Skeletal muscle cell (primary cell): ENCODE results near the gene MRPL46.

Source experiments
- DNase-seq: peaks from one replicate; pipeline ENCODE4 v3.0.0-alpha.2; 2010; ENCODE audit warnings: low read depth
- H3K4me3 ChIP-seq: 2 replicates; pipeline ENCODE4 v1.5.1; 2011; ENCODE audit warnings: low read depth, mild to moderate bottlenecking, control low read depth, low read length, moderate library complexity

MRPL46 gene

GRCh38 chr15:88467073-88467934 is at the start of gene MRPL46, which contains the start of gene MRPS11:
TSS of gene MRPL46 (minus strand) at chr15:88467388. CDS start at chr15:88467377, 11 bp downstream.
TSS of gene MRPS11 (plus strand) at chr15:88467708. CDS start at chr15:88467718, 10 bp downstream.
- peak; percentile 49 for DNase-seq
- peak within 1 kb of the TSS; percentile 91 for H3K4me3 ChIP-seq

GRCh38 chr15:88513195-88513594 is 46.0 kb upstream of the MRPL46 start:
- no peak overlapping the region for H3K4me3 ChIP-seq
- no peak for DNase-seq

GRCh38 chr15:88512601-88513000 is 45.4 kb upstream of the MRPL46 start:
- DNase-seq = no peak
- no peak overlapping the region for H3K4me3 ChIP-seq

- H3K4me3 ChIP-seq = no peak overlapping the region
- DNase-seq = no peak
Observed at GRCh38 chr15:88512078-88512477, 44.9 kb upstream of the MRPL46 start.

- DNase-seq = no peak
- H3K4me3 ChIP-seq = no peak overlapping the region
Observed at GRCh38 chr15:88511161-88511560, 44.0 kb upstream of the MRPL46 start.

GRCh38 chr15:88509964-88510363 is 42.8 kb upstream of the MRPL46 start:
- no peak for DNase-seq
- H3K4me3 ChIP-seq = no peak overlapping the region

- no peak for DNase-seq
- no peak overlapping the region for H3K4me3 ChIP-seq
Observed at GRCh38 chr15:88509321-88509720, 42.1 kb upstream of the MRPL46 start.

GRCh38 chr15:88506628-88507027 is 39.4 kb upstream of the MRPL46 start:
- no peak for DNase-seq

GRCh38 chr15:88505721-88506120 is 38.5 kb upstream of the MRPL46 start:
- DNase-seq = no peak
- H3K4me3 ChIP-seq = no peak overlapping the region

More at GRCh38 chr15:88506628-88507027, 39.4 kb upstream of the MRPL46 start:
- H3K4me3 ChIP-seq = no peak overlapping the region

GRCh38 chr15:88504445-88504844 is 37.3 kb upstream of the MRPL46 start:
- no peak for DNase-seq
- no peak overlapping the region for H3K4me3 ChIP-seq

- DNase-seq = no peak
- H3K4me3 ChIP-seq = no peak overlapping the region
Observed at GRCh38 chr15:88498996-88499395, 31.8 kb upstream of the MRPL46 start.

- H3K4me3 ChIP-seq = no peak overlapping the region
- DNase-seq = no peak
Observed at GRCh38 chr15:88497109-88497765, 30.0 kb upstream of the MRPL46 start.

- no peak overlapping the region for H3K4me3 ChIP-seq
- no peak for DNase-seq
Observed at GRCh38 chr15:88493844-88494243, 26.7 kb upstream of the MRPL46 start.

- no peak for DNase-seq
- no peak overlapping the region for H3K4me3 ChIP-seq
Observed at GRCh38 chr15:88491158-88491557, 24.0 kb upstream of the MRPL46 start.

- DNase-seq = no peak
- H3K4me3 ChIP-seq = no peak overlapping the region
Observed at GRCh38 chr15:88490036-88490435, 22.8 kb upstream of the MRPL46 start.

- H3K4me3 ChIP-seq = no peak overlapping the region
- no peak for DNase-seq
Observed at GRCh38 chr15:88489321-88489720, 22.1 kb upstream of the MRPL46 start.

- DNase-seq = no peak
- H3K4me3 ChIP-seq = no peak overlapping the region
Observed at GRCh38 chr15:88487796-88488523, 20.8 kb upstream of the MRPL46 start.

- no peak for DNase-seq
- no peak overlapping the region for H3K4me3 ChIP-seq
Observed at GRCh38 chr15:88487178-88487795, 20.1 kb upstream of the MRPL46 start.

GRCh38 chr15:88484682-88485331 is 17.6 kb upstream of the MRPL46 start:
- DNase-seq = peak; percentile 25
- H3K4me3 ChIP-seq = no peak overlapping the region
